Neural progenitor cell (in vitro differentiated cells): ENCODE results near the gene PTCH1. TPM values are rescaled to one million over a fixed set of nuclear protein-coding genes. Genes with fewer than 3 reads are reported as not detected.

Experiments used
- DNase-seq: peaks from one replicate; pipeline ENCODE4 v3.0.0-alpha.2; 2016; ENCODE audit warnings: low spot score
- H2AFZ ChIP-seq: fragments of 200-600 bp; sonication (generic); replicated peaks from 2 replicates; pipeline ENCODE4 v1.6.1; 2016; ENCODE audit warnings: antibody characterized with exemption
- H3F3A ChIP-seq: fragments of 200-600 bp; sonication (generic); 2 replicates; pipeline ENCODE4 v1.6.1; 2016; ENCODE audit warnings: antibody characterized with exemption, low read depth
- H3K27ac ChIP-seq: fragments of 200-600 bp; sonication (generic); 2 replicates; pipeline ENCODE4 v1.5.1; 2016; ENCODE audit warnings: mild to moderate bottlenecking
- H3K27me3 ChIP-seq: fragments of 200-600 bp; sonication (generic); 2 replicates; pipeline ENCODE4 v1.6.1; 2016; ENCODE audit warnings: mild to moderate bottlenecking, moderate library complexity
- H3K36me3 ChIP-seq: fragments of 200-600 bp; sonication (generic); 2 replicates; pipeline ENCODE4 v1.5.1; 2016
- H3K4me1 ChIP-seq: fragments of 200-600 bp; sonication (generic); 2 replicates; pipeline ENCODE4 v1.6.1; 2016; ENCODE audit warnings: mixed run types
- H3K4me2 ChIP-seq: fragments of 200-600 bp; sonication (generic); 2 replicates; pipeline ENCODE4 v1.6.1; 2016
- H3K4me3 ChIP-seq: fragments of 200-600 bp; sonication (generic); 2 replicates; pipeline ENCODE4 v1.5.1; 2016
- H3K79me2 ChIP-seq: fragments of 200-600 bp; sonication (generic); 2 replicates; pipeline ENCODE4 v1.6.1; 2016; ENCODE audit warnings: low read depth
- H3K9ac ChIP-seq: fragments of 200-600 bp; sonication (generic); 2 replicates; pipeline ENCODE4 v1.6.1; 2016
- H3K9me3 ChIP-seq: fragments of 200-600 bp; sonication (generic); 2 replicates; pipeline ENCODE4 v1.5.1; 2016; ENCODE audit warnings: low read depth
- H4K20me1 ChIP-seq: fragments of 200-600 bp; sonication (generic); 2 replicates; pipeline ENCODE4 v1.6.1; 2016; ENCODE audit warnings: low read depth
- H3K27ac Mint-ChIP-seq: 3 replicates; pipeline ENCODE4 v1.8.0; 2021; ENCODE audit warnings: mixed read lengths
- H3K27me3 Mint-ChIP-seq: 2 replicates; pipeline ENCODE4 v1.8.0; 2022; ENCODE audit warnings: low read depth, mild to moderate bottlenecking, inconsistent platforms, moderate library complexity, mixed read lengths; ENCODE audit not compliant: insufficient read depth
- H3K36me3 Mint-ChIP-seq: 3 replicates; pipeline ENCODE4 v1.8.0; 2021; ENCODE audit warnings: mixed read lengths
- H3K4me1 Mint-ChIP-seq: 3 replicates; pipeline ENCODE4 v1.8.0; 2021; ENCODE audit warnings: mixed read lengths
- H3K4me3 Mint-ChIP-seq: 3 replicates; pipeline ENCODE4 v1.8.0; 2021; ENCODE audit warnings: mild to moderate bottlenecking, moderate library complexity, mixed read lengths
- H3K9me3 Mint-ChIP-seq: 3 replicates; pipeline ENCODE4 v1.8.0; 2020; ENCODE audit warnings: mixed read lengths
- CTCF ChIP-seq: fragments of 200-600 bp; sonication (generic); IDR thresholded peaks from 2 replicates; pipeline ENCODE4 v1.5.1; 2017; ENCODE audit warnings: antibody characterized with exemption, mild to moderate bottlenecking
- EZH2 ChIP-seq: fragments of 200-600 bp; sonication (generic); IDR thresholded peaks from 2 replicates; pipeline ENCODE4 v1.6.1; 2017; ENCODE audit warnings: antibody characterized with exemption, mild to moderate bottlenecking, moderate library complexity
- EZH2phosphoT487 ChIP-seq: fragments of 200-600 bp; sonication (generic); IDR thresholded peaks from 2 replicates; pipeline ENCODE4 v1.6.1; 2017; ENCODE audit warnings: antibody characterized with exemption
- total RNA-seq: library from RNA; depleted of rRNA; stranded (reverse); fragments of >200 nt; gene quantifications from 2 replicates; pipeline ENCODE4 v1.2.3, GENCODE V29; 2015; ENCODE audit warnings: low replicate concordance

Gene PTCH1
- total RNA-seq, 1 donor from 2014 or later: 23.0 TPM

GRCh38 chr9:95493402-95493801, 23.4 kb downstream of the PTCH1 start:
- Histone ChIP-seq H3K4me1 (peaks cover 73% of the 10 kb centered on the region), H2AFZ (no peak overlapping the region), H3K9me3 (no peaks in the 10 kb centered on the region), H3K27ac (no peak overlapping the region), H3K36me3 (no peaks in the 10 kb centered on the region), H3K4me3 (no peak overlapping the region), H3F3A (peaks cover 44% of the 10 kb centered on the region), H3K79me2 (peaks cover 90% of the 10 kb centered on the region), H3K9ac (no peak overlapping the region), H3K27me3 (no peaks in the 10 kb centered on the region), H3K4me2 (peak overlapping the region; percentile 80), H4K20me1 (peaks cover 99% of the 10 kb centered on the region)
- no peak for DNase-seq
- Mint-ChIP-seq H3K27ac (no peak overlapping the region), H3K4me3 (peak overlapping the region; percentile 27), H3K36me3 (peaks cover 10% of the 10 kb centered on the region), H3K9me3 (no peaks in the 10 kb centered on the region), H3K4me1 (peaks cover 77% of the 10 kb centered on the region), H3K27me3 (peaks cover 4% of the 10 kb centered on the region)
- no peak for TF ChIP-seq EZH2phosphoT487
- no peak for TF ChIP-seq EZH2
- TF ChIP-seq CTCF: no peak

GRCh38 chr9:95491543-95492320, 25.0 kb downstream of the PTCH1 start:
- Mint-ChIP-seq H3K27me3 (peaks cover 4% of the 10 kb centered on the region), H3K4me1 (peaks cover 67% of the 10 kb centered on the region), H3K27ac (no peak overlapping the region), H3K36me3 (peaks cover 10% of the 10 kb centered on the region), H3K9me3 (no peaks in the 10 kb centered on the region), H3K4me3 (no peak overlapping the region)
- no peak overlapping the region for H2AFZ ChIP-seq
- H3K36me3 ChIP-seq: no peaks in the 10 kb centered on the region
- peaks cover 57% of the 10 kb centered on the region for H3K4me1 ChIP-seq
- TF ChIP-seq EZH2 (no peak), EZH2phosphoT487 (no peak), CTCF (no peak)
- H3K9ac ChIP-seq: no peak overlapping the region
- no peak for DNase-seq
- H4K20me1 ChIP-seq: peaks cover 98% of the 10 kb centered on the region
- H3K79me2 ChIP-seq: peaks cover 90% of the 10 kb centered on the region
- no peaks in the 10 kb centered on the region for H3K27me3 ChIP-seq
- no peak overlapping the region for H3K4me2 ChIP-seq
- no peaks in the 10 kb centered on the region for H3K9me3 ChIP-seq
- H3K27ac ChIP-seq: no peak overlapping the region
- H3K4me3 ChIP-seq: no peak overlapping the region
- H3F3A ChIP-seq: peaks cover 34% of the 10 kb centered on the region

GRCh38 chr9:95488954-95489353, 27.8 kb downstream of the PTCH1 start:
- no peak overlapping the region for H3K27ac Mint-ChIP-seq

More at GRCh38 chr9:95488954-95489353, 27.8 kb downstream of the PTCH1 start:
- peaks cover 11% of the 10 kb centered on the region for H3K36me3 Mint-ChIP-seq
- no peak overlapping the region for H3K4me3 ChIP-seq
- no peaks in the 10 kb centered on the region for H3K27me3 Mint-ChIP-seq
- peaks cover 6% of the 10 kb centered on the region for H3F3A ChIP-seq
- no peaks in the 10 kb centered on the region for H3K9me3 ChIP-seq
- no peaks in the 10 kb centered on the region for H3K27me3 ChIP-seq
- no peaks in the 10 kb centered on the region for H3K9me3 Mint-ChIP-seq
- no peak for DNase-seq
- H3K79me2 ChIP-seq: peaks cover 100% of the 10 kb centered on the region
- H3K9ac ChIP-seq: no peak overlapping the region
- H3K4me3 Mint-ChIP-seq: no peak overlapping the region
- peaks cover 99% of the 10 kb centered on the region for H4K20me1 ChIP-seq
- H3K4me1 ChIP-seq: peaks cover 30% of the 10 kb centered on the region
- no peak for TF ChIP-seq EZH2
- TF ChIP-seq CTCF: no peak
- TF ChIP-seq EZH2phosphoT487: no peak
- no peaks in the 10 kb centered on the region for H3K36me3 ChIP-seq
- H3K27ac ChIP-seq: no peak overlapping the region
- no peak overlapping the region for H2AFZ ChIP-seq
- H3K4me2 ChIP-seq: no peak overlapping the region
- H3K4me1 Mint-ChIP-seq: peaks cover 45% of the 10 kb centered on the region
